ENCODE data around the gene ZNF117.
"Not testable (repeated sequence)": the region's sequence is repeated elsewhere in the genome, so short reads cannot be mapped to it uniquely, and the experiment has no call there.

Gene ZNF117

GRCh38 chr7:64945503-64946175 lies 45.2 kb downstream of the ZNF117 start:
- TF ChIP-seq TCF4 (CRISPR knock-in tag; IDR thresholded peaks at IDR 0.05; ENCODE audit: borderline replicate concordance) (no peak), CREB5 (CRISPR knock-in tag; IDR thresholded peaks at IDR 0.05; ENCODE audit: low read depth) (no peak), ESRRG (CRISPR knock-in tag; IDR thresholded peaks at IDR 0.05) (no peak), ZFP30 (CRISPR knock-in tag; IDR thresholded peaks at IDR 0.05) (no peak), CSRNP3 (CRISPR knock-in tag; IDR thresholded peaks at IDR 0.05) (no peak), PATZ1 (CRISPR knock-in tag; IDR thresholded peaks at IDR 0.05; ENCODE audit: borderline replicate concordance) (no peak), ZFP3 (CRISPR knock-in tag; IDR thresholded peaks at IDR 0.05) (no peak)
- no peak for ATAC-seq

GRCh38 chr7:64944667-64945502 lies 46.0 kb downstream of the ZNF117 start:
- ATAC-seq = not testable (repeated sequence)

GRCh38 chr7:64940021-64940420 lies 50.8 kb downstream of the ZNF117 start:
- ATAC-seq = not testable (repeated sequence)

- no peak for ATAC-seq
- TF ChIP-seq ZNF565 (CRISPR knock-in tag; conservative IDR thresholded peaks at IDR 0.05; ENCODE audit: low read depth) (no peak), ISL1 (CRISPR knock-in tag; IDR thresholded peaks at IDR 0.05) (no peak), ZFP3 (CRISPR knock-in tag; IDR thresholded peaks at IDR 0.05) (no peak), ZNF8 (CRISPR knock-in tag; IDR thresholded peaks at IDR 0.05) (no peak), RARB (CRISPR knock-in tag; IDR thresholded peaks at IDR 0.05) (no peak)
Measured at GRCh38 chr7:64938540-64938939, 52.3 kb downstream of the ZNF117 start.

GRCh38 chr7:64934478-64934877 lies 56.4 kb downstream of the ZNF117 start:
- ATAC-seq = no peak
- no peak for TF ChIP-seq POU6F1 (CRISPR knock-in tag; IDR thresholded peaks at IDR 0.05; ENCODE audit: borderline replicate concordance, low read depth)
- TF ChIP-seq TCF4 (CRISPR knock-in tag; IDR thresholded peaks at IDR 0.05; ENCODE audit: borderline replicate concordance) = no peak
- no peak for TF ChIP-seq BACH2 (CRISPR knock-in tag; IDR thresholded peaks at IDR 0.05; ENCODE audit: borderline replicate concordance)
- no peak for TF ChIP-seq PATZ1 (CRISPR knock-in tag; IDR thresholded peaks at IDR 0.05; ENCODE audit: borderline replicate concordance)
- TF ChIP-seq ISL1 (CRISPR knock-in tag; IDR thresholded peaks at IDR 0.05) = no peak
- no peak for TF ChIP-seq CSRNP3 (CRISPR knock-in tag; IDR thresholded peaks at IDR 0.05)
- TF ChIP-seq ZNF8 (CRISPR knock-in tag; IDR thresholded peaks at IDR 0.05) = no peak
- TF ChIP-seq ZFP3 (CRISPR knock-in tag; IDR thresholded peaks at IDR 0.05) = no peak
- no peak for TF ChIP-seq OSR1 (CRISPR knock-in tag; IDR thresholded peaks at IDR 0.05)
- no peak for TF ChIP-seq SNAI2 (CRISPR knock-in tag; IDR thresholded peaks at IDR 0.05)
- no peak for TF ChIP-seq TSHZ2 (CRISPR knock-in tag; IDR thresholded peaks at IDR 0.05)
- no peak for TF ChIP-seq CREB5 (CRISPR knock-in tag; IDR thresholded peaks at IDR 0.05; ENCODE audit: low read depth)
- TF ChIP-seq RARB (CRISPR knock-in tag; IDR thresholded peaks at IDR 0.05) = no peak
- TF ChIP-seq ZFP30 (CRISPR knock-in tag; IDR thresholded peaks at IDR 0.05) = no peak
- no peak for TF ChIP-seq GLIS3 (CRISPR knock-in tag; IDR thresholded peaks at IDR 0.05)

Data from SK-N-SH treated with all-trans-retinoic acid at 6 μM for 48 hours (cell line).